Heart left ventricle (tissue), 16 donors: ENCODE data around the gene P2RY1. TPM values are rescaled to one million over a fixed set of nuclear protein-coding genes. Genes with fewer than 3 reads are reported as not detected.
A peak's percentile ranks its signal among the peaks of the same experiment; 100 is the strongest.

ENCODE experiments used
- ATAC-seq, 4 donors: fragments of 200-7000 bp; cut with Tn5 transposase; one replicate each; pipeline ENCODE4 v1.9.1; 2020 to 2022; ENCODE audit warnings: moderate library complexity in 4 of 4, mild to moderate bottlenecking in 3 of 4, moderate number of reproducible peaks in 1 of 4
- DNase-seq, 5 donors: peaks; one replicate each; pipeline ENCODE4 v3.0.0-alpha.2; 2020
- H3K27ac ChIP-seq, 12 donors: fragments of 200-600 bp; sonication (generic) in 4 of 12; one replicate each; pipeline versions ENCODE4 v1.5.0 to v1.8.0; 2016 to 2022; ENCODE audit warnings: mild to moderate bottlenecking in 2 of 12
- H3K27me3 ChIP-seq, 9 donors: fragments of 200-600 bp; sonication (generic) in 2 of 9; one replicate each; pipeline versions ENCODE4 v1.5.1 to v1.8.0; 2016 to 2022; ENCODE audit warnings: mild to moderate bottlenecking in 3 of 9
- H3K36me3 ChIP-seq, 9 donors: fragments of 200-600 bp; sonication (generic) in 2 of 9; one replicate each; pipeline versions ENCODE4 v1.5.0 to v1.8.0; 2018 to 2022; ENCODE audit warnings: mild to moderate bottlenecking in 2 of 9
- H3K4me1 ChIP-seq, 12 donors: fragments of 200-600 bp; sonication (generic) in 4 of 12; one replicate each; pipeline versions ENCODE4 v1.5.0 to v1.8.0; 2016 to 2022; ENCODE audit warnings: mild to moderate bottlenecking in 3 of 12
- H3K4me3 ChIP-seq, 12 donors: fragments of 200-600 bp; sonication (generic) in 4 of 12; one replicate each; pipeline versions ENCODE4 v1.5.0 to v1.8.0; 2017 to 2022; ENCODE audit warnings: mild to moderate bottlenecking in 9 of 12, moderate library complexity in 4 of 12
- H3K9me3 ChIP-seq, 12 donors: fragments of 200-600 bp; sonication (generic) in 4 of 12; one replicate each; pipeline versions ENCODE4 v1.5.0 to v1.8.0; 2016 to 2022; ENCODE audit warnings: mild to moderate bottlenecking in 1 of 12
- CTCF ChIP-seq, 12 donors: fragments of 200-600 bp; sonication (generic) in 4 of 12; IDR thresholded peaks; one replicate each; pipeline versions ENCODE4 v1.5.0 to v1.8.0; 2018 to 2022; ENCODE audit warnings: antibody characterized with exemption in 12 of 12, mild to moderate bottlenecking in 5 of 12
- POLR2A ChIP-seq, 2 donors: fragments of 450-650 bp; IDR thresholded peaks; one replicate each; pipeline ENCODE4 v1.6.1; 2017; ENCODE audit warnings: antibody characterized with exemption in 2 of 2, mild to moderate bottlenecking in 2 of 2, moderate library complexity in 2 of 2
- WGBS, 4 donors: extraction: QIAGEN DNeasy Blood & Tissue Kit in 2 of 4; methylation state at CpG; one replicate each; pipeline versions ENCODE4 v1.1.5 to v1.1.7; 2013 to 2018; 5-methylcytosine and 5-hydroxymethylcytosine counted together
- intact Hi-C, 10 donors: fragments of 100-400 bp; cut with DNase I; formaldehyde crosslinking; loops; one replicate each; pipeline versions ENCODE4 v1.11.1 to v1.14.2; 2022
- long read RNA-seq, 3 donors: library from polyadenylated mRNA; unstranded; transcript quantifications; one replicate each; pipeline ENCODE4 v2.0.0, GENCODE V29; 2020 to 2021
- polyA plus RNA-seq, 2 donors: library from polyadenylated mRNA; stranded (reverse); fragments of 200-250 nt; gene quantifications; one replicate each; pipeline ENCODE4 v1.2.3, GENCODE V29; 2013
- total RNA-seq, 9 donors: library from RNA; depleted of rRNA in 2 of 9; stranded (reverse); fragments of >200 nt in 2 of 9; fragmentation: NEBNext Ultra II Directional in 3 of 9; extraction: Animal tissue kit (Norgen Biotek cat#: 25700) in 3 of 9; gene quantifications; one replicate each; pipeline versions ENCODE4 v1.1.0 to v1.2.4, GENCODE V29; 2016 to 2023
- donor health status: ischemic (EF 13 %, LVEDD 7.1; RV severe dilation, severe dysfunction).
- donor health status: healthy with polysubstance abuse.
- donor health status: DM: no; HTN: yes; CAD: no.
- donor health status: DM: no; HTN: no; CAD: no.
- donor health status: ischemic (EF 25% LVEDD 6.9; RV normal size, moderate dysfunction).
- donor health status: ischemic (EF 25% LVEDD 5.7; RV mildly dilated, moderate dysfunction).
- donor health status: healthy.
- donor health status: DM: yes; HTN: yes; CAD: no.
- donor health status: ischemic (EF 35%, LVEDD 5.7; RV mildly dilated, moderate dysfunction).
- donor health status: nonischemic (EF 11% LVEDD 7.7; RV severe dilation, severe dysfunction).
- donor health status: DM: yes; HTN: yes; CAD: no.
- donor health status: PGD.
- donor health status: ischemic (EF 29% LVEDD 5.4; RV normal size, mild dysfunction).
- donor health status: nonischemic (EF 23%, LVEDD 6.1; RV moderate dilation, normal function).

Gene P2RY1
- total RNA-seq = 1 to 10 TPM; 4.1 to 8.4 (median 6.3) TPM
- polyA plus RNA-seq = 1 to 10 TPM; 1.1 to 1.2 TPM
- long read RNA-seq, donor 1, full-length matches to known transcripts = 17 of 17 reads
- long read RNA-seq, donor 1, partial matches to known transcripts = 0 of 17 reads
- long read RNA-seq, donor 1, other reads (novel, unspliced or antisense) = 0 of 17 reads
- long read RNA-seq, donor 2, full-length matches to known transcripts = 31 of 31 reads
- long read RNA-seq, donor 2, partial matches to known transcripts = 0 of 31 reads
- long read RNA-seq, donor 2, other reads (novel, unspliced or antisense) = 0 of 31 reads
- long read RNA-seq, donor 3, full-length matches to known transcripts = 18 of 18 reads
- long read RNA-seq, donor 3, partial matches to known transcripts = 0 of 18 reads
- long read RNA-seq, donor 3, other reads (novel, unspliced or antisense) = 0 of 18 reads

GRCh38 chr3:152834776-152835600 is at the start of gene P2RY1:
Gene P2RY1 (plus strand): TSS chr3:152835131. CDS start chr3:152835783, 652 bp downstream.
- H3K36me3 ChIP-seq = no peaks in the 10 kb centered on the region
- H3K27me3 ChIP-seq = peaks cover 0 to 5% (median 0%) of the 10 kb centered on the region in 9 donors
- peak; percentile 81 to 94 (median 90) for ATAC-seq
- H3K4me3 ChIP-seq = peak within 1 kb of the TSS; percentile 53 to 88 (median 80)
- H3K9me3 ChIP-seq = no peaks in the 10 kb centered on the region
- H3K4me1 ChIP-seq = peaks cover 0 to 40% (median 6%) of the 10 kb centered on the region in 12 donors
- peak; percentile 68 to 86 (median 72) for DNase-seq
- peak within 1 kb of the TSS; percentile 14 to 88 (median 74) for H3K27ac ChIP-seq
- WGBS, 4 donors = 0 to 1% (median 0%) methylated on average over 28 to 81 of the region's 81 CpGs
- intact Hi-C loops = loop anchor here in 3 of 10 donors (5.0 to 10.0 kb wide), 4 partner anchors 72 to 350 kb away; no protein-coding TSS in a partner anchor
- TF ChIP-seq POLR2A (IDR thresholded peaks at IDR 0.05) (peak in 1 of 2 donors; percentile 52), CTCF (IDR thresholded peaks at IDR 0.05) (peak in 9 of 12 donors; percentile 13 to 54 (median 29))

- WGBS, 4 donors = 64 to 88% (median 80%) methylated on average over 4 of the region's 4 CpGs
- no peak for TF ChIP-seq POLR2A (IDR thresholded peaks at IDR 0.05)
- no peak for TF ChIP-seq CTCF (IDR thresholded peaks at IDR 0.05)
- no peak overlapping the region for H3K4me3 ChIP-seq
- no peaks in the 10 kb centered on the region for H3K27me3 ChIP-seq
- intact Hi-C loops = no loop called here
- peaks cover 0 to 15% (median 4%) of the 10 kb centered on the region in 12 donors for H3K9me3 ChIP-seq
- H3K36me3 ChIP-seq = no peaks in the 10 kb centered on the region
- H3K27ac ChIP-seq = no peak overlapping the region
- ATAC-seq (no peak), DNase-seq (no peak)
- H3K4me1 ChIP-seq = no peaks in the 10 kb centered on the region
Observed at GRCh38 chr3:152786977-152787681, 47.8 kb upstream of the P2RY1 start.

- intact Hi-C loops = no loop called here
- no peak overlapping the region for H3K27ac ChIP-seq
- H3K27me3 ChIP-seq = no peaks in the 10 kb centered on the region
- no peak for DNase-seq
- 63 to 67% (median 65%) methylated on average over 5 of the region's 5 CpGs for WGBS, 4 donors
- no peak overlapping the region for H3K4me3 ChIP-seq
- H3K36me3 ChIP-seq = no peaks in the 10 kb centered on the region
- ATAC-seq = no peak
- H3K4me1 ChIP-seq = no peaks in the 10 kb centered on the region
- H3K9me3 ChIP-seq = peaks cover 0 to 15% (median 4%) of the 10 kb centered on the region in 12 donors
- TF ChIP-seq POLR2A (IDR thresholded peaks at IDR 0.05) (no peak), CTCF (IDR thresholded peaks at IDR 0.05) (no peak)
Observed at GRCh38 chr3:152790651-152791387, 44.1 kb upstream of the P2RY1 start.
